ENCODE data around the gene PKD1L1.

PKD1L1 gene

DNA sequence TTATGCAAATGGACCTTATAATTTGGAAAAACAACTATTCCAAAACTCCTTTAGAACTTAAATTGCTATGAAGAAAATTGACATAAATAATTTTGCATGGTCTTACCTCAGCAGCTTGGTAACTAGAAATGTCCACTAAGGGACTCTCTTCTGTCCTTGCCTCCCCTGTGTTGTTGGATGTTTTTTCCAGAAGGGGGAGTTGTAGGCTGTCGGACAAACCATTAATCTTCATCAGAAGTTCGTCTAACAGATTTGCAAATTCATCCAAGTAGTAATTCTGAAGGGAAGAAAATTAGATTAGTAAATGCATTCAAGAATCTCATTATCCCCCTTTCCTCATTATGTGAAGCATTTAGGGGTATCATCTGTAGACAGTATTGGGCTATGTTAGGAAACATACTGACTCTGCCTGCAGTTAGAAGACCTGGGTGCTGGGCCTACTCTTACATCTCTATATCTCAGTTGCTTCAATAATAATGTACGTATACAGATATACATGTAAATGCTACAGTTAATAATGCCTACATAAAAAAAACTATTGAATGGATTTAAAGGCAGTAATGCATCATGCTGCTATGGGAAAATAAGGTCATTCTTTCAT lies 155.6 kb downstream of the PKD1L1 start (continued):
- TF ChIP-seq, protein P1, sequence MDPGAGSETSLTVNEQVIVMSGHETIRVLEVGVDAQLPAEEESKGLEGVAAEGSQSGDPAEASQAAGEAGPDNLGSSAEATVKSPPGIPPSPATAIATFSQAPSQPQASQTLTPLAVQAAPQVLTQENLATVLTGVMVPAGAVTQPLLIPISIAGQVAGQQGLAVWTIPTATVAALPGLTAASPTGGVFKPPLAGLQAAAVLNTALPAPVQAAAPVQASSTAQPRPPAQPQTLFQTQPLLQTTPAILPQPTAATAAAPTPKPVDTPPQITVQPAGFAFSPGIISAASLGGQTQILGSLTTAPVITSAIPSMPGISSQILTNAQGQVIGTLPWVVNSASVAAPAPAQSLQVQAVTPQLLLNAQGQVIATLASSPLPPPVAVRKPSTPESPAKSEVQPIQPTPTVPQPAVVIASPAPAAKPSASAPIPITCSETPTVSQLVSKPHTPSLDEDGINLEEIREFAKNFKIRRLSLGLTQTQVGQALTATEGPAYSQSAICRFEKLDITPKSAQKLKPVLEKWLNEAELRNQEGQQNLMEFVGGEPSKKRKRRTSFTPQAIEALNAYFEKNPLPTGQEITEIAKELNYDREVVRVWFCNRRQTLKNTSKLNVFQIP (CRISPR knock-in tag; IDR thresholded peaks at IDR 0.05; ENCODE audit: borderline replicate concordance, low read depth), result 0 out of 2 replicates have a peak, but pooled peaks have one; percentile 41
- TF ChIP-seq ZC3H10 (CRISPR knock-in tag; IDR thresholded peaks at IDR 0.05) (no peak), PPARA (CRISPR knock-in tag; IDR thresholded peaks at IDR 0.05; ENCODE audit: borderline replicate concordance) (no peak), GLIS3 (CRISPR knock-in tag; IDR thresholded peaks at IDR 0.05) (no peak), ZNF565 (CRISPR knock-in tag; conservative IDR thresholded peaks at IDR 0.05; ENCODE audit: low read depth) (no peak), OSR1 (CRISPR knock-in tag; IDR thresholded peaks at IDR 0.05) (no peak)
- TF ChIP-seq, protein P2, sequence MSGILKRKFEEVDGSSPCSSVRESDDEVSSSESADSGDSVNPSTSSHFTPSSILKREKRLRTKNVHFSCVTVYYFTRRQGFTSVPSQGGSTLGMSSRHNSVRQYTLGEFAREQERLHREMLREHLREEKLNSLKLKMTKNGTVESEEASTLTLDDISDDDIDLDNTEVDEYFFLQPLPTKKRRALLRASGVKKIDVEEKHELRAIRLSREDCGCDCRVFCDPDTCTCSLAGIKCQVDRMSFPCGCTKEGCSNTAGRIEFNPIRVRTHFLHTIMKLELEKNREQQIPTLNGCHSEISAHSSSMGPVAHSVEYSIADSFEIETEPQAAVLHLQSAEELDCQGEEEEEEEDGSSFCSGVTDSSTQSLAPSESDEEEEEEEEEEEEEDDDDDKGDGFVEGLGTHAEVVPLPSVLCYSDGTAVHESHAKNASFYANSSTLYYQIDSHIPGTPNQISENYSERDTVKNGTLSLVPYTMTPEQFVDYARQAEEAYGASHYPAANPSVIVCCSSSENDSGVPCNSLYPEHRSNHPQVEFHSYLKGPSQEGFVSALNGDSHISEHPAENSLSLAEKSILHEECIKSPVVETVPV (CRISPR knock-in tag; IDR thresholded peaks at IDR 0.05), result no peak
- TF ChIP-seq, protein P3, sequence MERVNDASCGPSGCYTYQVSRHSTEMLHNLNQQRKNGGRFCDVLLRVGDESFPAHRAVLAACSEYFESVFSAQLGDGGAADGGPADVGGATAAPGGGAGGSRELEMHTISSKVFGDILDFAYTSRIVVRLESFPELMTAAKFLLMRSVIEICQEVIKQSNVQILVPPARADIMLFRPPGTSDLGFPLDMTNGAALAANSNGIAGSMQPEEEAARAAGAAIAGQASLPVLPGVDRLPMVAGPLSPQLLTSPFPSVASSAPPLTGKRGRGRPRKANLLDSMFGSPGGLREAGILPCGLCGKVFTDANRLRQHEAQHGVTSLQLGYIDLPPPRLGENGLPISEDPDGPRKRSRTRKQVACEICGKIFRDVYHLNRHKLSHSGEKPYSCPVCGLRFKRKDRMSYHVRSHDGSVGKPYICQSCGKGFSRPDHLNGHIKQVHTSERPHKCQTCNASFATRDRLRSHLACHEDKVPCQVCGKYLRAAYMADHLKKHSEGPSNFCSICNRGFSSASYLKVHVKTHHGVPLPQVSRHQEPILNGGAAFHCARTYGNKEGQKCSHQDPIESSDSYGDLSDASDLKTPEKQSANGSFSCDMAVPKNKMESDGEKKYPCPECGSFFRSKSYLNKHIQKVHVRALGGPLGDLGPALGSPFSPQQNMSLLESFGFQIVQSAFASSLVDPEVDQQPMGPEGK (CRISPR knock-in tag; IDR thresholded peaks at IDR 0.05; ENCODE audit: borderline replicate concordance), result no peak

DNA sequence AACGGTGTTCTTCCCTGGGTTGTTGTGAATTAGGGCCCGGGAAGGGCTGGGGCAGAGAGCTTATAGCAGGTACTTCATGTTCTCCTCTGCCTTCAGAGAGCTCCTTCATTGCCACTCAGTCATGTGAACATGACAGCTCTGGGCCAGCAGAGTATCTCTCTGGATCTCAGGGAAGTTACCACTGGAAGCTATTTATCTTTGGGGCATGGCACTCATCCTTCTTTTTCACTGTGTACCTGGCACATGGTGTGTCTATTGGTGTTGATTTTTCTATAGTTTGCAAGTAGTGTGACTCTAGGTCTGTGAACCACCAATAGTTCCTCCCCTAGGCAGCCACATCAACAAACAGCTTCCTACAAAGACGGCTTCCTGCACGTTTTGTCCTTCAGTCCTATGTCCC lies 156.6 kb downstream of the PKD1L1 start:
- TF ChIP-seq SNAI2 (CRISPR knock-in tag; IDR thresholded peaks at IDR 0.05) (no peak), ESRRG (CRISPR knock-in tag; IDR thresholded peaks at IDR 0.05) (no peak), ARNTL (CRISPR knock-in tag; IDR thresholded peaks at IDR 0.05; ENCODE audit: borderline replicate concordance, low read depth) (no peak), ZNF70 (CRISPR knock-in tag; IDR thresholded peaks at IDR 0.05) (no peak), ZNF565 (CRISPR knock-in tag; conservative IDR thresholded peaks at IDR 0.05; ENCODE audit: low read depth) (no peak)
- no peak for ATAC-seq

DNA sequence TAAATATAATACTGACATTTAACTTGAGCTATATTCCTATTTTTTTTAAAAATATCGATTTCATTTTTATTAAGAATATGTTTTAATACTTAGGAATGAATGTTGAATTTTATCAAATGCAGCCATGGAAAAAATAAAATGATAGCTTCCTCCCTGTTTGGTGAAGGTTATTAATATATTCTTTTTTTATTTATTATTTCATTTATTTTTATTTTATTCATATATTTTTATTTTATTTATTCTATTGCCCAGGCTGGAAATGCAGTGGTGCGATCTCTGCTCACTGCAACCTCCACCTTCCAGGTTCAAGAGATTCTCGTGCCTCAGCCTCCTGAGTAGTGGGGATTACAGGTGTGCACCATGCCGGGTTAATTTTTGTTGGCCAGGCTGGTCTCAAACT lies 160.2 kb downstream of the PKD1L1 start:
- ATAC-seq, result no peak
- TF ChIP-seq SNAI2 (CRISPR knock-in tag; IDR thresholded peaks at IDR 0.05) (no peak), BACH2 (CRISPR knock-in tag; IDR thresholded peaks at IDR 0.05; ENCODE audit: borderline replicate concordance) (no peak), GLIS3 (CRISPR knock-in tag; IDR thresholded peaks at IDR 0.05) (no peak), ZNF70 (CRISPR knock-in tag; IDR thresholded peaks at IDR 0.05) (no peak), ISL1 (CRISPR knock-in tag; IDR thresholded peaks at IDR 0.05) (no peak), TOX (CRISPR knock-in tag; IDR thresholded peaks at IDR 0.05; ENCODE audit: borderline replicate concordance) (no peak), ZFP3 (CRISPR knock-in tag; IDR thresholded peaks at IDR 0.05) (no peak), CSDC2 (CRISPR knock-in tag; IDR thresholded peaks at IDR 0.05) (no peak), ZC3H10 (CRISPR knock-in tag; IDR thresholded peaks at IDR 0.05) (no peak), PPARA (CRISPR knock-in tag; IDR thresholded peaks at IDR 0.05; ENCODE audit: borderline replicate concordance) (no peak), ZFP30 (CRISPR knock-in tag; IDR thresholded peaks at IDR 0.05) (no peak), RARB (CRISPR knock-in tag; IDR thresholded peaks at IDR 0.05) (no peak), OSR1 (CRISPR knock-in tag; IDR thresholded peaks at IDR 0.05) (no peak)
- TF ChIP-seq, protein P2 (CRISPR knock-in tag; IDR thresholded peaks at IDR 0.05), result no peak
- TF ChIP-seq, protein P3 (CRISPR knock-in tag; IDR thresholded peaks at IDR 0.05; ENCODE audit: borderline replicate concordance), result no peak
- TF ChIP-seq, protein P1 (CRISPR knock-in tag; IDR thresholded peaks at IDR 0.05; ENCODE audit: borderline replicate concordance, low read depth), result no peak
- TF ChIP-seq, protein P4, sequence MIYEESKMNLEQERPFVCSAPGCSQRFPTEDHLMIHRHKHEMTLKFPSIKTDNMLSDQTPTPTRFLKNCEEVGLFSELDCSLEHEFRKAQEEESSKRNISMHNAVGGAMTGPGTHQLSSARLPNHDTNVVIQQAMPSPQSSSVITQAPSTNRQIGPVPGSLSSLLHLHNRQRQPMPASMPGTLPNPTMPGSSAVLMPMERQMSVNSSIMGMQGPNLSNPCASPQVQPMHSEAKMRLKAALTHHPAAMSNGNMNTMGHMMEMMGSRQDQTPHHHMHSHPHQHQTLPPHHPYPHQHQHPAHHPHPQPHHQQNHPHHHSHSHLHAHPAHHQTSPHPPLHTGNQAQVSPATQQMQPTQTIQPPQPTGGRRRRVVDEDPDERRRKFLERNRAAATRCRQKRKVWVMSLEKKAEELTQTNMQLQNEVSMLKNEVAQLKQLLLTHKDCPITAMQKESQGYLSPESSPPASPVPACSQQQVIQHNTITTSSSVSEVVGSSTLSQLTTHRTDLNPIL (CRISPR knock-in tag; IDR thresholded peaks at IDR 0.05; ENCODE audit: low read depth), result no peak
